Stomach (tissue), 4 donors: ENCODE results near the gene F11.

Source experiments
- CTCF ChIP-seq, 7 experiments: fragments of 450-650 bp in 4 of 7; fragments of 200-600 bp in 3 of 7; sonication (generic) in 3 of 7; IDR thresholded peaks; one replicate each; pipeline ENCODE4 v1.5.1; 2016 to 2019; ENCODE audit warnings: antibody characterized with exemption in 7 of 7, control low read depth in 2 of 7, mild to moderate bottlenecking in 1 of 7
- EP300 ChIP-seq: sonication (generic); formaldehyde crosslinking; IDR thresholded peaks from one replicate; pipeline ENCODE4 v1.6.1; 2017; ENCODE audit warnings: antibody characterized with exemption
- POLR2A ChIP-seq, 4 donors: fragments of 450-650 bp; IDR thresholded peaks; one replicate each; pipeline ENCODE4 v1.6.1; 2016; ENCODE audit warnings: antibody characterized with exemption in 4 of 4, control low read depth in 2 of 4, mild to moderate bottlenecking in 1 of 4, moderate library complexity in 1 of 4
- POLR2AphosphoS5 ChIP-seq, 3 donors: sonication (generic); formaldehyde crosslinking; IDR thresholded peaks; one replicate each; pipeline ENCODE4 v1.6.1; 2016; ENCODE audit warnings: antibody characterized with exemption in 3 of 3

- TF ChIP-seq POLR2A (IDR thresholded peaks at IDR 0.05) (no peak), CTCF (IDR thresholded peaks at IDR 0.05) (no peak), POLR2AphosphoS5 (IDR thresholded peaks at IDR 0.05) (no peak), EP300 (no peak)
Measured at GRCh38 chr4:186241616-186242015, 24.4 kb upstream of the F11 start.
